Heart right ventricle (tissue), 16 donors: ENCODE data around the gene SESN3. TPM values are rescaled to one million over a fixed set of nuclear protein-coding genes. Genes with fewer than 3 reads are reported as not detected.

Experiments used
- ATAC-seq, 8 donors: fragments of 200-7000 bp; cut with Tn5 transposase; one replicate each; pipeline ENCODE4 v1.9.1; 2020; ENCODE audit warnings: mild to moderate bottlenecking in 8 of 8, moderate library complexity in 8 of 8, moderate number of reproducible peaks in 1 of 8
- DNase-seq, 2 donors: peaks; one replicate each; pipeline ENCODE4 v3.0.0-alpha.2; 2020
- H3K27ac ChIP-seq, 10 donors: fragments of 200-600 bp; sonication (generic) in 2 of 10; one replicate each; pipeline versions ENCODE4 v1.5.0 to v1.8.0; 2020 to 2022; ENCODE audit warnings: mild to moderate bottlenecking in 3 of 10
- H3K27me3 ChIP-seq, 7 donors: fragments of 200-600 bp; one replicate each; pipeline ENCODE4 v1.8.0; 2021 to 2022; ENCODE audit warnings: mild to moderate bottlenecking in 2 of 7
- H3K36me3 ChIP-seq, 9 donors: fragments of 200-600 bp; sonication (generic) in 1 of 9; one replicate each; pipeline versions ENCODE4 v1.5.0 to v1.8.0; 2020 to 2022; ENCODE audit warnings: mild to moderate bottlenecking in 2 of 9
- H3K4me1 ChIP-seq, 9 donors: fragments of 200-600 bp; sonication (generic) in 1 of 9; one replicate each; pipeline versions ENCODE4 v1.5.0 to v1.8.0; 2020 to 2022; ENCODE audit warnings: mild to moderate bottlenecking in 4 of 9
- H3K4me3 ChIP-seq, 10 donors: fragments of 200-600 bp; sonication (generic) in 2 of 10; one replicate each; pipeline versions ENCODE4 v1.5.0 to v1.8.0; 2020 to 2022; ENCODE audit warnings: mild to moderate bottlenecking in 7 of 10, moderate library complexity in 2 of 10
- H3K9me3 ChIP-seq, 11 donors: fragments of 200-600 bp in 10 of 11; sonication (generic) in 2 of 11; one replicate each; pipeline versions ENCODE4 v1.5.0 to v1.8.0; 2013 to 2022; ENCODE audit warnings: mild to moderate bottlenecking in 2 of 11, control low read depth in 1 of 11, moderate library complexity in 1 of 11
- WGBS, 2 donors: extraction: QIAGEN DNeasy Blood & Tissue Kit; methylation state at CpG; one replicate each; pipeline ENCODE4 v1.1.7; 2013; ENCODE audit warnings: inconsistent platforms in 1 of 2; 5-methylcytosine and 5-hydroxymethylcytosine counted together
- intact Hi-C, 10 donors: fragments of 100-400 bp; cut with DNase I; formaldehyde crosslinking; loops; one replicate each; pipeline versions ENCODE4 v1.11.1 to v1.14.2; 2022
- polyA plus RNA-seq, 2 donors: library from polyadenylated mRNA; stranded (reverse); fragments of 200-250 nt; gene quantifications; one replicate each; pipeline ENCODE4 v1.2.3, GENCODE V29; 2013
- total RNA-seq, 10 donors: library from RNA; stranded (reverse); fragmentation: NEBNext Ultra II Directional in 3 of 10; extraction: Animal tissue kit (Norgen Biotek cat#: 25700) in 3 of 10; gene quantifications; one replicate each; pipeline versions ENCODE4 v1.2.1 to v1.2.4, GENCODE V29; 2021 to 2023
- TF ChIP-seq, protein P1 (sequence below), 9 donors: fragments of 200-600 bp; sonication (generic) in 2 of 9; IDR thresholded peaks; one replicate each; pipeline versions ENCODE4 v1.5.0 to v1.8.0; 2021 to 2022; ENCODE audit warnings: antibody characterized with exemption in 9 of 9, mild to moderate bottlenecking in 5 of 9, moderate library complexity in 1 of 9
- donor health status: Arrhythmogenic right ventricular cardiomyopathy.
- donor health status: ischemic (EF 13 %, LVEDD 7.1; RV severe dilation, severe dysfunction).
- donor health status: healthy with polysubstance abuse.
- donor health status: DM: no; HTN: yes; CAD: no.
- donor health status: DM: no; HTN: no; CAD: no.
- donor health status: ischemic (EF 25% LVEDD 6.9; RV normal size, moderate dysfunction).
- donor health status: ischemic (EF 25% LVEDD 5.7; RV mildly dilated, moderate dysfunction).
- donor health status: healthy.
- donor health status: DM: yes; HTN: yes; CAD: no.
- donor health status: Ischemic cardiomyopathy.
- donor health status: ischemic (EF 35%, LVEDD 5.7; RV mildly dilated, moderate dysfunction).
- donor health status: nonischemic (EF 11% LVEDD 7.7; RV severe dilation, severe dysfunction).
- donor health status: DM: yes; HTN: yes; CAD: no.
- donor health status: PGD.
- donor health status: ischemic (EF 29% LVEDD 5.4; RV normal size, mild dysfunction).
- donor health status: nonischemic (EF 23%, LVEDD 6.1; RV moderate dilation, normal function).

SESN3 gene
- total and polyA plus RNA-seq, 12 donors: 0.65 to 15.4 (median 9.0) TPM

GRCh38 chr11:95200781-95201457 is 30.1 kb downstream of the SESN3 start:
- no peaks in the 10 kb centered on the region for H3K36me3 ChIP-seq
- TF ChIP-seq, protein P1, sequence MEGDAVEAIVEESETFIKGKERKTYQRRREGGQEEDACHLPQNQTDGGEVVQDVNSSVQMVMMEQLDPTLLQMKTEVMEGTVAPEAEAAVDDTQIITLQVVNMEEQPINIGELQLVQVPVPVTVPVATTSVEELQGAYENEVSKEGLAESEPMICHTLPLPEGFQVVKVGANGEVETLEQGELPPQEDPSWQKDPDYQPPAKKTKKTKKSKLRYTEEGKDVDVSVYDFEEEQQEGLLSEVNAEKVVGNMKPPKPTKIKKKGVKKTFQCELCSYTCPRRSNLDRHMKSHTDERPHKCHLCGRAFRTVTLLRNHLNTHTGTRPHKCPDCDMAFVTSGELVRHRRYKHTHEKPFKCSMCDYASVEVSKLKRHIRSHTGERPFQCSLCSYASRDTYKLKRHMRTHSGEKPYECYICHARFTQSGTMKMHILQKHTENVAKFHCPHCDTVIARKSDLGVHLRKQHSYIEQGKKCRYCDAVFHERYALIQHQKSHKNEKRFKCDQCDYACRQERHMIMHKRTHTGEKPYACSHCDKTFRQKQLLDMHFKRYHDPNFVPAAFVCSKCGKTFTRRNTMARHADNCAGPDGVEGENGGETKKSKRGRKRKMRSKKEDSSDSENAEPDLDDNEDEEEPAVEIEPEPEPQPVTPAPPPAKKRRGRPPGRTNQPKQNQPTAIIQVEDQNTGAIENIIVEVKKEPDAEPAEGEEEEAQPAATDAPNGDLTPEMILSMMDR (IDR thresholded peaks at IDR 0.05): no peak
- H3K4me3 ChIP-seq: no peak overlapping the region
- H3K4me1 ChIP-seq: peaks cover 0 to 3% (median 0%) of the 10 kb centered on the region in 9 donors
- 90% methylated on average over 4 of the region's 4 CpGs for WGBS, 2 donors
- ATAC-seq (no peak), DNase-seq (no peak)
- intact Hi-C loops: no loop called here
- no peaks in the 10 kb centered on the region for H3K27me3 ChIP-seq
- H3K27ac ChIP-seq: no peak overlapping the region
- H3K9me3 ChIP-seq: no peaks in the 10 kb centered on the region

- TF ChIP-seq, protein P1 (IDR thresholded peaks at IDR 0.05): no peak
- H3K27me3 ChIP-seq: no peaks in the 10 kb centered on the region
- peaks cover 0 to 12% (median 0%) of the 10 kb centered on the region in 9 donors for H3K36me3 ChIP-seq
- 71 to 78% methylated on average over 5 of the region's 5 CpGs for WGBS, 2 donors
- no peaks in the 10 kb centered on the region for H3K9me3 ChIP-seq
- ATAC-seq (no peak), DNase-seq (no peak)
- no peak overlapping the region for H3K4me3 ChIP-seq
- intact Hi-C loops: no loop called here
- H3K4me1 ChIP-seq: peaks cover 0 to 6% (median 0%) of the 10 kb centered on the region in 9 donors
- H3K27ac ChIP-seq: no peak overlapping the region
Measured at GRCh38 chr11:95195831-95196230, 35.2 kb downstream of the SESN3 start.

DNA sequence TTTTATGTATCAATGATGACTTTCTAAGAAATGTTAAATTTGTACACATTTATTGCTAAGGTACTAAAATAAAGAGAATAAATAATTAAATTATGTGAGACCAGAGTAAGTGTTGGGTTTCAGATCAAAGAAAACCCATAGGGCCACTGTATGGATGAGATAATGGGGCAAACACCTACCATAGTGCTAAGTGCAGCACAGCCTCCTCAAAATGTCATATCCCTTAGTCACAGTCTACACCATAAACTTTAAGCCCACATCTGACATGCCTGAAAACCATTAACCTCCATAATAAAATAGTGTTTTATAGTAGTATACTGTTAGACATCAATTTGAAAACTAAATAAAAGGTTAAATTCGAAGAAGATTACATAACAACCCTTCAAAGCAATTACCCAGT is 37.5 kb downstream of the SESN3 start:
- WGBS, 2 donors: 94 to 95% methylated on average over 1 of the region's 1 CpG
- Histone ChIP-seq H3K27ac (no peak overlapping the region), H3K4me3 (no peak overlapping the region), H3K9me3 (no peaks in the 10 kb centered on the region), H3K36me3 (peaks cover 0 to 34% (median 6%) of the 10 kb centered on the region in 9 donors), H3K27me3 (no peaks in the 10 kb centered on the region), H3K4me1 (peaks cover 0 to 6% (median 0%) of the 10 kb centered on the region in 9 donors)
- ATAC-seq (no peak), DNase-seq (no peak)
- intact Hi-C loops: no loop called here
- TF ChIP-seq, protein P1 (IDR thresholded peaks at IDR 0.05): no peak

DNA sequence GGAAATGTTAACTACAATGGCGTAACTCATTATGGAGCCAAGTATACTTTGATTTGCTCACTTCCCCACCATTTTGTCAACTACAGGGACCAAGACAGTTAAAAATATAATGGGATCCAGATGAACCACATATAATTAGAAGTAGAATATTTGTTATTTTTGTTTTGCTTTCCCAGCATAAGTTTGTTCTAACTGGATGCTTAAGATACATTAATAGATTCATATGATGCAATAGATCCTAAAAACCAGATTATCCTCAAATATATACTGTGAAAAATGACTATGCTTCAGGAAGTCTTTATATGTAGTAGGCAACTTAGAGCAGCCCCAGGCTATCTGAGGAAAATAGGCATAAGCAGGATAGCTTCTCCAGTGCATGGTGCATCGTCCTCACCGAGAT is 38.3 kb downstream of the SESN3 start:
- TF ChIP-seq, protein P1 (IDR thresholded peaks at IDR 0.05): no peak
- Histone ChIP-seq H3K27ac (no peak overlapping the region), H3K36me3 (peaks cover 0 to 40% (median 6%) of the 10 kb centered on the region in 9 donors), H3K4me1 (peaks cover 0 to 6% (median 0%) of the 10 kb centered on the region in 9 donors), H3K9me3 (no peaks in the 10 kb centered on the region), H3K4me3 (no peak overlapping the region), H3K27me3 (no peaks in the 10 kb centered on the region)
- intact Hi-C loops: no loop called here
- DNase-seq (no peak), ATAC-seq (no peak)
- 78 to 97% methylated on average over 3 of the region's 3 CpGs for WGBS, 2 donors
